ENCODE measurements around the gene KLHL28.
A peak's percentile ranks its signal among the peaks of the same experiment; 100 is the strongest.
"Not testable (repeated sequence)": the region's sequence is repeated elsewhere in the genome, so short reads cannot be mapped to it uniquely, and the experiment has no call there.

Gene KLHL28

DNA sequence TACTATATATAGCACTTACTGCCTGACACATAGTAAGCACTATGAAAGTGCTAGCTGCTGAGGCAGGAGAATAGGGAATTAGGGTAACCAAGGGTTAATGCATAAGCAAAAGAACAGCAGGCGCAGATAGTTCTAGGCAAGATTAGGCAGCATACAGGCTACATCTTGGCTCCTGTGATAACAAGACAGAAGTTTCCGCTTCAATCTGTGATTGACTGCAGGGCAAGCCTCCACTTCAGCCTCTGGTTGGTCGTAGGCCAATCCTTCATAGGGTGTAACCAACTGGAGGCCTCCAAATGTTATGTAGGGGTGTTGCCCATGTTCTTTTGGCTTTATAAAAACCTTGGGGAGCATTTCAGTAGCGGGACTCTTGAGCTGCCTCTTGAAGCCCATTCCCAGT is 46.9 kb downstream of the KLHL28 start:
- H3K27ac ChIP-seq (ENCODE audit: low read depth, low read length): no peak overlapping the region
- H3K27me3 ChIP-seq (ENCODE audit: control insufficient read depth, insufficient read depth, low read length): no peaks in the 10 kb centered on the region
- H3K4me3 ChIP-seq (ENCODE audit: low read length): no peak overlapping the region
- no peaks in the 10 kb centered on the region for H3K36me3 ChIP-seq (ENCODE audit: control insufficient read depth, insufficient read depth, low read length)
- no peaks in the 10 kb centered on the region for H3K4me1 ChIP-seq (ENCODE audit: control insufficient read depth, insufficient read depth, low read length)
- no peak overlapping the region for H3K9ac ChIP-seq (ENCODE audit: low read length)

DNA sequence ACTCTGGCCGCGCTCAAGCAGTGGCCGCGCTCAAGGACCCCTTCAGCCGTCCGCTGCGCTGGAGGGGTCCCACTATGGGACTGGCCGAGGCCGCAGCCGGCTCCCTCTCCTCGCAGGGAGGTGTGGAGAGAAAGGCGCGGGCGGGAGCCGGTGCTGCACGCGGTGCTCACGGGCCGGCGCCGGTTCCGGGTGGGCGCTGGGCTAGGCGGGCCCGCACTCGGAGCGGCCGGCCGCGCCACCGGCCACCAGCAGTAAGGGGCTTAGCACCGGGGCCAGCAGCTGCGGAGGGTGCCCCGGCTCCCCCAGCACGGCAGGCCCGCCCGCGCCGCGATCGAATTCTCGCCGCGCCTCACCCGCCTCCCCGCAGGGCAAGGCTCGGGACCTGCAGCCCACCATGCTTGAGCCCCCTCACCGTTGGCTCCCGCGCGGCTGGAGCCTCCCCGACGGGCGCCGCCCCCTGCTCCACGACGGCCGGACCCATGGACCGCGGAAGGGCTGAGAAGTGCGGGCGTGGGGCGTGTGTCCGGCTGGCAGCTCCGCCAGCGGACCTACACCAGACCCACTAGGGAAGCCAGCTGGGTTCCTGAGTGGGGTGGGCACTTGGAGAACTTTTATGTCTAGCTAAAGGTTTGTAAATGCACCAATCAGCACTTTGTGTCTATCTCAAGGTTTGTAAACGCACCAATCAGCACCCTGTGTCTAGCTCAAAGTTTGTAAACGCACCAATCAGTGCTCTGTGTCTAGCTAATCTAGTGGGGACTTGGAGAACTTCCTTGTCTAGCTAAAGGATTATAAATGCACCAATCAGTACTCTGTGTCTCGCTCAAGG is 49.5 kb downstream of the KLHL28 start:
- no peaks in the 10 kb centered on the region for H3K4me1 ChIP-seq (ENCODE audit: control insufficient read depth, insufficient read depth, low read length)
- no peak overlapping the region for H3K9ac ChIP-seq (ENCODE audit: low read length)
- no peaks in the 10 kb centered on the region for H3K27me3 ChIP-seq (ENCODE audit: control insufficient read depth, insufficient read depth, low read length)
- no peak overlapping the region for H3K27ac ChIP-seq (ENCODE audit: low read depth, low read length)
- peak overlapping the region; percentile 57 for H3K4me3 ChIP-seq (ENCODE audit: low read length)
- H3K36me3 ChIP-seq (ENCODE audit: control insufficient read depth, insufficient read depth, low read length): no peaks in the 10 kb centered on the region

DNA sequence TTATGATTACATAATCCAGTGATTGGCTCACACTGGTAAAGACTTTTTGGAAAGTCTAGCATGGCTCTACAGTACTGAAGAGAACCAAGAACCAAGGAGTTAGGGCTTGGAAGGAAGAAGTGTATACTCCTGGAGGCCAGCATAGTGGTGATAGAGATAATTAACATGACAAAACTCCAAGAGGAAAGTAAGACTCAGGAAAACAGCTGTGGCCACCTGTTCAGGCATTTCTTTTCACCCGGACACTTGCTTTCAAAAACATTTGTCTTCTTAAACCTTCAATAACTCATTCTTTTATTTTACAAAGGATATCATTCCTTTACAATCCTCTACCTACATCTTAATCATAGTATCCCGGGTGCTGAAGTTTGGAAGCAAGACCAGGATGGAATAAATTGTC is 50.9 kb downstream of the KLHL28 start:
- H3K4me3 ChIP-seq (ENCODE audit: low read length): no peak overlapping the region
- H3K36me3 ChIP-seq (ENCODE audit: control insufficient read depth, insufficient read depth, low read length): no peaks in the 10 kb centered on the region
- no peak overlapping the region for H3K9ac ChIP-seq (ENCODE audit: low read length)
- H3K4me1 ChIP-seq (ENCODE audit: control insufficient read depth, insufficient read depth, low read length): no peaks in the 10 kb centered on the region
- no peaks in the 10 kb centered on the region for H3K27me3 ChIP-seq (ENCODE audit: control insufficient read depth, insufficient read depth, low read length)
- H3K27ac ChIP-seq (ENCODE audit: low read depth, low read length): no peak overlapping the region

DNA sequence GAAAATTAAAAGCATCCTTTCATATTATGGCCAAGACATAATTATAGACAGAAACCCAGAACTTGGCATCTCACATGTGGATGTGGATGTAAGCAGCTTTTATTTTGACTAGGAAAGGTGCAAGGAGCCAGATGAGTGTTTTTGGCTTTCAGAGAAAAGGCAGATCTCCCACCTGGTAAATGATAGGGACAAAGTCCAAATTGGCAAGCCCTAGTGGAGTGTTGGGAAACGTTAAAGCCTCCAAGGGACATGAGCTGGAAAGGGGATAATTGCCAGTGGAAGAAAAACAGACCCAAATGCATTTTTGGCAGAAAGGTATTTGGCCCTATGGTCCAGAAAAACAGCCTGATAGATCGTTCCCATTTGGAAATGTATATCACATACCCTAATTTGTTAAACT is 60.1 kb downstream of the KLHL28 start:
- Histone ChIP-seq H3K27me3 (ENCODE audit: control insufficient read depth, insufficient read depth, low read length) (no peaks in the 10 kb centered on the region), H3K27ac (ENCODE audit: low read depth, low read length) (no peak overlapping the region), H3K4me3 (ENCODE audit: low read length) (no peak overlapping the region), H3K36me3 (ENCODE audit: control insufficient read depth, insufficient read depth, low read length) (no peaks in the 10 kb centered on the region), H3K4me1 (ENCODE audit: control insufficient read depth, insufficient read depth, low read length) (peaks cover 9% of the 10 kb centered on the region), H3K9ac (ENCODE audit: low read length) (no peak overlapping the region)

DNA sequence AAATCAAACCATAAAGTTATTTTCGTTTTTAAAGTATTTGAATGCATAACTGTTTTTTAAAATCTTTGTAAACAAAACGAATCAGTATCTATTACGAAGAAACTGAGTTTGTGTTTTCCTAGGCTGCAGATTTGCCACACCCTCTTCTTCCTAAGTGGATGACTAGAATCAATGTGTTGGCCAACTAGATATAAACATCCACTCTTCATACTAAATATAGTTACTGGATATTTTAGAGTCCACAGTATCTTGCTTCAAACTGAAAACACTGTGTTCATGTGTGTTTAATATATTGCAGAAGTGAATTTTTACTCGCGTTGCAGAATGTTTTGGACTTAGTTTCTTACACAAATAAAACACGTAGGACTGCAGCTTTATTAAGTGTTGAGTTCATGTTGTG is 63.2 kb downstream of the KLHL28 start:
- Histone ChIP-seq H3K4me1 (ENCODE audit: control insufficient read depth, insufficient read depth, low read length) (peaks cover 9% of the 10 kb centered on the region), H3K4me3 (ENCODE audit: low read length) (peak overlapping the region; percentile 89), H3K9ac (ENCODE audit: low read length) (no peak overlapping the region), H3K36me3 (ENCODE audit: control insufficient read depth, insufficient read depth, low read length) (no peaks in the 10 kb centered on the region), H3K27me3 (ENCODE audit: control insufficient read depth, insufficient read depth, low read length) (no peaks in the 10 kb centered on the region), H3K27ac (ENCODE audit: low read depth, low read length) (peak overlapping the region; percentile 99)

DNA sequence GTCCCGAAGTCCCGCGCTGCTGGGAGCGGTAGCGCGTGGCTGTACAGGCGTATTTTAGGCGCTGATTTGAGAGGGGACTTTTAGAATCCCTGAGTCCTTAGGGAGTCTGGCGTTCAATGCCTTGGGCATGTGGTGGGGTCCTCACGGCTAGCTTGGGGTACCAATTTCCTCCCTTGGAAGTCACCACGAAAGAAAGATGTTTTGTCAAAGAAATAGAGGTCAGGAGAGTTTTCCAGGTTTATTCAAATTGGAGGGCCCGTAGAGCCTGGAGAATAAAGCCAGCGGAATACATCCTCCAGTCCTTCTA is 63.9 kb downstream of the KLHL28 start:
- Histone ChIP-seq H3K27me3 (ENCODE audit: control insufficient read depth, insufficient read depth, low read length) (no peaks in the 10 kb centered on the region), H3K27ac (ENCODE audit: low read depth, low read length) (peak overlapping the region; percentile 99), H3K4me3 (ENCODE audit: low read length) (peak overlapping the region; percentile 89), H3K4me1 (ENCODE audit: control insufficient read depth, insufficient read depth, low read length) (peaks cover 9% of the 10 kb centered on the region), H3K36me3 (ENCODE audit: control insufficient read depth, insufficient read depth, low read length) (no peaks in the 10 kb centered on the region), H3K9ac (ENCODE audit: low read length) (peak overlapping the region; percentile 80)

DNA sequence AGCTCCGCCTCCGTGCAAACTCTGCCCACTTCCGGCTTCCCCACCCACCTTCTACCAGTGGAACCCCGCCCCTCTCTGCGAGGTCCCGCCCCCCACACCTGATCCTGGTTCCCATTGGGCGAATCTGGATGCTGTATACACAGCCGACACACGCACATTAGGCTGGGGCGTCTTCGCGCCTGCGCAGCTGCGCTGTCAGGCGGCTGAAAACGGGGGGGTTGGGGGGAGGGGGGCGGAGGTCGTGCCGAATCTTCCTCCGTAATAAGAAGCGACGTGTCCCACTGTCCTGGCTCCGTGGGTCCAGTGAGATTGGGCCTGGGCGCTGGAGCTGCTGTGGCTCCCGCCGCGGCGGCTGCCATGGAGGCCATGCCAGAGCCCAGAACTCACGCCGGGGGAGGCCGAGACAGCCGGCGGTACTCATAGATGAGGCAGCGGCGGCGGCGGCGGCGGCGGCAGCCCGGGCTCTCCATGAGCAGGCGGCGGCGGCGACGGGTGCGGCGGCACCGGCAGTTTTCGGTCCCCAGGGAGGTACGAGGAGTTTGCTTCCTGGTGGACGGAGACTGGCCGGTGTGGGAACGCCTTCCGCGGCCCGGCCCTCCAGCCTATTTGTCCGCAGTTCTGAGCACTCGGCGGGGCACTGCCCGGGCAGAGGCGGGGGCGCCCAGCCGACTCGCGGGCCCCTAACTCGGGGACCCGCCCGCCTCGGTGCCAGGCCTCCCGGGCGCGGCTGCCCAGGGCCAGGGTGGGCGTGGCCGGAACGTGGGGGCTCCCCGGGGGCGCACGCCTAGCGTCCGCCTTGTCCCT is 64.5 kb downstream of the KLHL28 start:
- Histone ChIP-seq H3K4me1 (ENCODE audit: control insufficient read depth, insufficient read depth, low read length) (peaks cover 9% of the 10 kb centered on the region), H3K9ac (ENCODE audit: low read length) (peak overlapping the region; percentile 80), H3K36me3 (ENCODE audit: control insufficient read depth, insufficient read depth, low read length) (no peaks in the 10 kb centered on the region), H3K27me3 (ENCODE audit: control insufficient read depth, insufficient read depth, low read length) (no peaks in the 10 kb centered on the region), H3K4me3 (ENCODE audit: low read length) (peak overlapping the region; percentile 89), H3K27ac (ENCODE audit: low read depth, low read length) (peak overlapping the region; percentile 99)

DNA sequence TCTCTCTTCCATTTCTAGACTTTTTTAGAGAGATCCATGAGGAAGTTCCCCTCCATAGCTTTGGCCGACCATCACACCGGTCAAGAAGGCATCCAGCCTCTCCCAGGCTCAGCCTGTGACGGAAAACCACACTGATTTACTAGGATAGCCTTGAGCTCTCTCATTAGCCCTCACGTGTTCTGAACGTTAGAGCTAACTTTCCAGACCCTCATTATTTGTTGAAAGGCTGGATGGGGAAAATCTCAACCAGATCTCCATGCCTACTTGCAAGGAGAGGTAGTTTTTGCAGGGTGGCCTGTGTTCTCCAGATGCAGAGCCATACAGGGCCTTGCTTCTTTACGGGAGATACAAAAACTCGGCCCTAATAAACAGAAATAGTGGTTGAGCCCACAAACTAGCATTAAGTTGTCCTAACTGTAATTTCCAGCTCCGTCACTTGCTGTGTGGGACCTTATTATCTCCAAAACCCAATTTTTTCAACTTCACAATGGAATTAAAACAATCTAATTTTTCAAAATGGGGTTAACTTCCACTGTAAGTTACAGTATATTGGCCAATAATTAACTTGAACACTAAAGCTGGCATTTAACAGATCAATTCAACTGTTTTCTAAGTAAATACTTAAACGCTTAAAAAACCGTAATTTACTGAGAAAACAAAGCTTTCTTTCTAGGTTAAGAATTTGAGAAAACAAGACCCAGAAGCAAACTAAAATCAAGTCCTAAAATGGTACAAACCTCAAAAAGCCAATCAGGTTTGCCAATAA is 65.3 kb downstream of the KLHL28 start:
- no peaks in the 10 kb centered on the region for H3K27me3 ChIP-seq (ENCODE audit: control insufficient read depth, insufficient read depth, low read length)
- H3K4me3 ChIP-seq (ENCODE audit: low read length): no peak overlapping the region
- H3K27ac ChIP-seq (ENCODE audit: low read depth, low read length): peak overlapping the region; percentile 88
- peaks cover 4% of the 10 kb centered on the region for H3K4me1 ChIP-seq (ENCODE audit: control insufficient read depth, insufficient read depth, low read length)
- H3K9ac ChIP-seq (ENCODE audit: low read length): no peak overlapping the region
- no peaks in the 10 kb centered on the region for H3K36me3 ChIP-seq (ENCODE audit: control insufficient read depth, insufficient read depth, low read length)

DNA sequence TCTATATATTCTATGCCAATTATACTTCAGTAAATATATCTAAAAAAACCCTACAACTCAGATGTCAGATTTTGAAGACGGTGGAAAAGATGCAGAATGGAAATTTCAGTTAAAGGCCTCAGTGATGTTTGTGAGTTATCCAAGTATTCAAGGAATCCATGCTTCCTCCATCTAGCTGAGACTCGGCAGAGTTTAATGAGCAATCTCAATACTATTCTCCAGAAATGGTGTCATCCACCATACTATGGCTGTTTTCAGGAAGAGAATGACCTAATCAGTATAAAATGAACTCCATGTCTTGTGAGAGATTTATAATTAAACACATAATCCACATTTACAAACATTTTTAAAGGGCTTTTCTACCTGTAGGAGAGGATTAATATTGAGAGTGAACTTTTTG is 66.0 kb downstream of the KLHL28 start:
- H3K9ac ChIP-seq (ENCODE audit: low read length): no peak overlapping the region
- H3K4me1 ChIP-seq (ENCODE audit: control insufficient read depth, insufficient read depth, low read length): no peaks in the 10 kb centered on the region
- no peak overlapping the region for H3K4me3 ChIP-seq (ENCODE audit: low read length)
- peak overlapping the region; percentile 14 for H3K27ac ChIP-seq (ENCODE audit: low read depth, low read length)
- H3K36me3 ChIP-seq (ENCODE audit: control insufficient read depth, insufficient read depth, low read length): no peaks in the 10 kb centered on the region
- H3K27me3 ChIP-seq (ENCODE audit: control insufficient read depth, insufficient read depth, low read length): no peaks in the 10 kb centered on the region

DNA sequence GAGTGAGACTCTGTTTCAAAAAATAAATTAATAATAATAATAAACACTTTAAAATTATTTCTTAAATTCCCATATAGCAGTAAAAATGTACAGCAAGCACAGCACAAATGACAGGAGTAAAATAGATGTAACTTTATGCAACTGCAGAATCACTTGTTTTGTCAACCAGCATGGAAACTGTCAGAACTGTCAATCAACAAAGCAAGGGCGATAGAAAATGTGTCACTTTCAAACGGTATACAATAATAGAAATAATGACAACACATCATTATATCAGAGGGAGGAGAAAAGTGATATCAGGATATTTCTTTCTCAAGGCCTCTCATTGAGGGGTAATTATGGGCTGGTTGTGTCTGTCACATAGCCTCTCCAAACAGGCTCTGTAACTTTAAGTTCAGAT is 68.2 kb downstream of the KLHL28 start:
- Histone ChIP-seq H3K27ac (ENCODE audit: low read depth, low read length) (no peak overlapping the region), H3K27me3 (ENCODE audit: control insufficient read depth, insufficient read depth, low read length) (no peaks in the 10 kb centered on the region), H3K9ac (ENCODE audit: low read length) (no peak overlapping the region)

DNA sequence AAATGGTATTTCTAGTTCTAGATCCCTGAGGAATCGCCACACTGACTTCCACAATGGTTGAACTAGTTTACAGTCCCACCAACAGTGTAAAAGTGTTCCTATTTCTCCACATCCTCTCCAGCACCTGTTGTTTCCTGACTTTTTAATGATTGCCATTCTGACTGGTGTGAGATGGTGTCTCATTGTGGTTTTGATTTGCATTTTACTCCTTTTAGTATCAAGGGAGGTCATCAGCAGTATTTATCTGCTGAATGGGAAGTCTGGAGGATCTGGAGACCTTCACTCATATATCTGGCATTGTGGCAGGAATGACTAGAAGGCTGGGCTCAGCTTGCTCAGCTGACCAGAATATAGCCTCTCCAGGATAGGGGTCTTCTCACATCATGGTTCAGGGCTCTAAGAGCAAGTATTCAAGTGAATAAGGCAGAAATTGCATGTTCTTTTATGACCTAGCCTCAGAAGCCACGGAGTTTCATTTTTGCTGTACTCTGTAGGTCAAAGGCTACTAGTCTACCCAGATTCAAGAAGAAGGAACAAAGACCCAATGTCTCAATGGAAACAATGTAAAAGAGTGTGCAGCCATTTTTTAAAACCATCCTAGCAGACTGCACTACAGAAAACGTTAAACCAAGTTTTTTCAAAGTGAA is 69.9 kb downstream of the KLHL28 start:
- H3K27ac ChIP-seq (ENCODE audit: low read depth, low read length); H3K4me3 ChIP-seq (ENCODE audit: low read length); H3K27me3 ChIP-seq (ENCODE audit: control insufficient read depth, insufficient read depth, low read length); H3K4me1 ChIP-seq (ENCODE audit: control insufficient read depth, insufficient read depth, low read length); H3K9ac ChIP-seq (ENCODE audit: low read length); H3K36me3 ChIP-seq (ENCODE audit: control insufficient read depth, insufficient read depth, low read length): not testable (repeated sequence)

More for the DNA sequence above, 68.2 kb downstream of the KLHL28 start:
- no peaks in the 10 kb centered on the region for H3K4me1 ChIP-seq (ENCODE audit: control insufficient read depth, insufficient read depth, low read length)
- no peak overlapping the region for H3K4me3 ChIP-seq (ENCODE audit: low read length)
- H3K36me3 ChIP-seq (ENCODE audit: control insufficient read depth, insufficient read depth, low read length): no peaks in the 10 kb centered on the region

Data from rectal smooth muscle tissue (tissue), 1 donor.